Motor neuron (in vitro differentiated cells): ENCODE results near the gene GALP. TPM values are rescaled to one million over a fixed set of nuclear protein-coding genes. Genes with fewer than 3 reads are reported as not detected.
A peak's percentile ranks its signal among the peaks of the same experiment; 100 is the strongest.
"Not testable (repeated sequence)": the region's sequence is repeated elsewhere in the genome, so short reads cannot be mapped to it uniquely, and the experiment has no call there.

Experiments used
- ATAC-seq, 8 experiments: fragments of 200-7000 bp; cut with Tn5 transposase; replicated peaks in 6 of 8; 2 replicates each; pipeline ENCODE4 v1.8.0; 2021; ENCODE audit warnings: mild to moderate bottlenecking in 8 of 8, moderate library complexity in 8 of 8
- H3K27ac ChIP-seq, 2 donors: fragments of 250-450 bp; sonication (Bioruptor Pico); 2 replicates each; pipeline ENCODE4 v1.9.0; 2021; ENCODE audit warnings: antibody characterized with exemption in 2 of 2, mild to moderate bottlenecking in 2 of 2, moderate library complexity in 1 of 2
- H3K4me1 ChIP-seq, 2 donors: fragments of 250-450 bp; sonication (Bioruptor Pico); replicated peaks in 1 of 2; 2 replicates each; pipeline ENCODE4 v1.6.1; 2021; ENCODE audit warnings: antibody characterized with exemption in 2 of 2, mild to moderate bottlenecking in 2 of 2, moderate library complexity in 1 of 2
- H3K4me3 ChIP-seq, 5 donors: fragments of 250-450 bp; sonication (Bioruptor Pico); 2 replicates each; pipeline ENCODE4 v1.9.0; 2021; ENCODE audit warnings: antibody characterized with exemption in 5 of 5, mild to moderate bottlenecking in 5 of 5, moderate library complexity in 4 of 5
- WGBS, 10 experiments: fragments of 450-650 bp; shearing (Covaris generic); methylation state at CpG; one replicate each; pipeline ENCODE4 v1.0.0; 2022; 5-methylcytosine and 5-hydroxymethylcytosine counted together
- in situ Hi-C, 9 experiments: fragments of 400-800 bp; cut with MboI; loops; one replicate each; pipeline ENCODE4 v1.15.0; 2021; ENCODE audit warnings: low sequenced_read_pairs in 9 of 9, low pct_unique_long_range_greater_than_20kb in 2 of 9; ENCODE audit not compliant: unreplicated experiment in 9 of 9
- total RNA-seq, 8 experiments: library from RNA; unstranded; fragments of 300-600 nt; gene quantifications; 2 replicates each; pipeline versions ENCODE4 v1.2.3 to v1.2.4, GENCODE V29; 2022

The GALP gene
- total RNA-seq, 8 experiments from 2014 or later = 0.29 TPM; not detected in 7

- H3K27ac ChIP-seq, in situ Hi-C loops, H3K4me1 ChIP-seq, ATAC-seq, H3K4me3 ChIP-seq: not testable (repeated sequence)
- 82 to 83% methylated on average over 2 of the region's 9 CpGs; no CpG with 5 or more reads in 8 of the 10 experiments for WGBS, 10 experiments
These were observed 34.2 kb downstream of the GALP start for GRCh38 chr19:56210036-56210435.

- ATAC-seq = no peak
- 0 to 85% (median 56%) methylated on average over 1 to 3 of the region's 4 CpGs; no CpG with 5 or more reads in 3 of the 10 experiments for WGBS, 10 experiments
- in situ Hi-C loops = no loop called here
- no peak overlapping the region for H3K27ac ChIP-seq
- no peak overlapping the region for H3K4me3 ChIP-seq
- no peaks in the 10 kb centered on the region for H3K4me1 ChIP-seq
These were observed 35.9 kb downstream of the GALP start for GRCh38 chr19:56211718-56212117.

GRCh38 chr19:56217039-56217949 is 41.5 kb downstream of the GALP start:
- no peaks in the 10 kb centered on the region for H3K4me1 ChIP-seq
- no peak overlapping the region for H3K4me3 ChIP-seq
- WGBS, 10 experiments = 0 to 82% (median 34%) methylated on average over 1 to 27 of the region's 79 CpGs; no CpG with 5 or more reads in 1 of the 10 experiments
- peak in 3 of 8 experiments; percentile 38 to 75 (median 51) for ATAC-seq
- no peak overlapping the region for H3K27ac ChIP-seq
- in situ Hi-C loops = no loop called here

- in situ Hi-C loops = no loop called here
- Histone ChIP-seq H3K27ac (no peak overlapping the region), H3K4me3 (no peak overlapping the region), H3K4me1 (no peaks in the 10 kb centered on the region)
- WGBS, 10 experiments = 72 to 94% (median 80%) methylated on average over 1 to 10 of the region's 10 CpGs; no CpG with 5 or more reads in 3 of the 10 experiments
- no peak for ATAC-seq
These were observed 43.2 kb downstream of the GALP start for GRCh38 chr19:56218961-56219360.

GRCh38 chr19:56221442-56221841 is 45.6 kb downstream of the GALP start:
- in situ Hi-C loops, H3K4me1 ChIP-seq, H3K27ac ChIP-seq, H3K4me3 ChIP-seq: not testable (repeated sequence)
- peak in 1 of 8 experiments; percentile 11 for ATAC-seq
- 59 to 100% (median 66%) methylated on average over 1 to 6 of the region's 9 CpGs; no CpG with 5 or more reads in 4 of the 10 experiments for WGBS, 10 experiments

- Histone ChIP-seq H3K4me1 (no peaks in the 10 kb centered on the region), H3K27ac (no peak overlapping the region), H3K4me3 (no peak overlapping the region)
- no peak for ATAC-seq
- 60 to 100% (median 96%) methylated on average over 1 to 7 of the region's 14 CpGs; no CpG with 5 or more reads in 6 of the 10 experiments for whole genome bisulfite sequencing, 10 experiments
- in situ Hi-C loops = no loop called here
These were observed 46.0 kb downstream of the GALP start for GRCh38 chr19:56221851-56222250.

GRCh38 chr19:56222901-56223300 is 47.1 kb downstream of the GALP start:
- H3K4me3 ChIP-seq = no peak overlapping the region
- 20 to 100% (median 95%) methylated on average over 1 to 4 of the region's 6 CpGs; no CpG with 5 or more reads in 5 of the 10 experiments for WGBS, 10 experiments
- H3K27ac ChIP-seq = no peak overlapping the region
- in situ Hi-C loops = no loop called here
- no peaks in the 10 kb centered on the region for H3K4me1 ChIP-seq
- ATAC-seq = no peak

- ATAC-seq = no peak
- in situ Hi-C loops = no loop called here
- Histone ChIP-seq H3K27ac (no peak overlapping the region), H3K4me3 (no peak overlapping the region), H3K4me1 (no peaks in the 10 kb centered on the region)
- 40 to 100% (median 67%) methylated on average over 1 to 2 of the region's 9 CpGs; no CpG with 5 or more reads in 5 of the 10 experiments for WGBS, 10 experiments
These were observed 47.7 kb downstream of the GALP start for GRCh38 chr19:56223481-56223880.

Other genes with a start within 250 kb of the GALP start
- gene NLRP13, start 243.7 kb upstream of the GALP start, total RNA-seq = under 1 TPM in 3 of 8 experiments, not detected in 5; 0.04 to 0.28 (median 0.10) TPM
- gene NLRP8, start 228.2 kb upstream of the GALP start, total RNA-seq = under 1 TPM in 3 of 8 experiments, not detected in 5; 0.04 to 0.28 (median 0.14) TPM
- gene NLRP5, start 189.2 kb upstream of the GALP start, total RNA-seq = under 1 TPM in 3 of 8 experiments, not detected in 5; 0.10 to 0.14 (median 0.10) TPM
- gene ZNF787, start 54.7 kb upstream of the GALP start, total RNA-seq = 10 to 100 TPM; 15.2 to 22.3 (median 17.5) TPM
- gene ZNF444, start 34.7 kb upstream of the GALP start, total RNA-seq = 10 to 100 TPM; 10.4 to 20.1 (median 13.3) TPM
- gene ZSCAN5B, start 21.8 kb downstream of the GALP start, total RNA-seq = under 1 TPM in 4 of 8 experiments, not detected in 4; 0.13 to 0.21 (median 0.18) TPM
- gene ZSCAN5C, start 26.3 kb downstream of the GALP start, total RNA-seq = under 1 TPM in 1 of 8 experiments, not detected in 7; 0.38 TPM
- 1 to 10 TPM in 3 of 8 experiments, under 1 TPM in 3, not detected in 2; 0.46 to 9.9 (median 2.5) TPM for gene EDDM13, start 96.7 kb downstream of the GALP start, total RNA-seq
- 10 to 100 TPM in 3 of 8 experiments, 1 to 10 TPM in 5; 5.2 to 21.4 (median 7.0) TPM for gene ZSCAN5A, start 138.8 kb downstream of the GALP start, total RNA-seq
- gene ZNF582, start 217.5 kb downstream of the GALP start, total RNA-seq = 1 to 10 TPM; 1.0 to 7.9 (median 3.7) TPM
- 10 to 100 TPM in 1 of 8 experiments, 1 to 10 TPM in 7; 3.4 to 11.8 (median 6.6) TPM for gene ZNF583, start 228.3 kb downstream of the GALP start, total RNA-seq